Naive B cell (primary cell): Measurements from ENCODE around the gene KCTD2. TPM values are rescaled to one million over a fixed set of nuclear protein-coding genes. Genes with fewer than 3 reads are reported as not detected.

ENCODE experiments used
- ATAC-seq, 2 donors: fragments of 150-1000 bp; cut with Tn5 transposase; 2 replicates each; pipeline ENCODE4 v1.10.0; 2021; ENCODE audit warnings: low read depth in 2 of 2, mild to moderate bottlenecking in 2 of 2, moderate library complexity in 2 of 2
- DNase-seq: peaks from one replicate; pipeline ENCODE4 v3.0.0; 2022
- H3K27ac Mint-ChIP-seq, 6 donors: one replicate each; pipeline ENCODE4 v1.8.0; 2020 to 2022; ENCODE audit warnings: mild to moderate bottlenecking in 6 of 6, mixed read lengths in 6 of 6, moderate library complexity in 5 of 6, inconsistent platforms in 2 of 6
- H3K27me3 Mint-ChIP-seq, 3 donors: one replicate each; pipeline ENCODE4 v1.8.0; 2021 to 2022; ENCODE audit warnings: mixed read lengths in 3 of 3, mild to moderate bottlenecking in 1 of 3
- H3K36me3 Mint-ChIP-seq, 2 donors: one replicate each; pipeline ENCODE4 v1.8.0; 2020 to 2022; ENCODE audit warnings: mixed read lengths in 2 of 2, inconsistent platforms in 1 of 2, mild to moderate bottlenecking in 1 of 2
- H3K4me1 Mint-ChIP-seq, 3 donors: one replicate each; pipeline ENCODE4 v1.8.0; 2020 to 2022; ENCODE audit warnings: mixed read lengths in 3 of 3, inconsistent platforms in 1 of 3, mild to moderate bottlenecking in 1 of 3, moderate library complexity in 1 of 3
- H3K4me3 Mint-ChIP-seq, 8 donors: one replicate each; pipeline ENCODE4 v1.8.0; 2020 to 2022; ENCODE audit warnings: mild to moderate bottlenecking in 8 of 8, mixed read lengths in 8 of 8, moderate library complexity in 8 of 8, inconsistent platforms in 2 of 8
- H3K9me3 Mint-ChIP-seq, 7 donors: one replicate each; pipeline ENCODE4 v1.8.0; 2020 to 2022; ENCODE audit warnings: mixed read lengths in 7 of 7, mild to moderate bottlenecking in 5 of 7, inconsistent platforms in 2 of 7, moderate library complexity in 1 of 7
- polyA plus RNA-seq, 6 donors: library from polyadenylated mRNA; unstranded; fragments of 300-500 nt; fragmentation: Illumina TruSeq; gene quantifications; one replicate each; pipeline ENCODE4 v1.2.3, GENCODE V29; 2021; ENCODE audit warnings: low read depth in 6 of 6

Gene KCTD2
- polyA plus RNA-seq, 6 donors from 2014 or later: 2.9 to 9.8 (median 4.8) TPM

DNA sequence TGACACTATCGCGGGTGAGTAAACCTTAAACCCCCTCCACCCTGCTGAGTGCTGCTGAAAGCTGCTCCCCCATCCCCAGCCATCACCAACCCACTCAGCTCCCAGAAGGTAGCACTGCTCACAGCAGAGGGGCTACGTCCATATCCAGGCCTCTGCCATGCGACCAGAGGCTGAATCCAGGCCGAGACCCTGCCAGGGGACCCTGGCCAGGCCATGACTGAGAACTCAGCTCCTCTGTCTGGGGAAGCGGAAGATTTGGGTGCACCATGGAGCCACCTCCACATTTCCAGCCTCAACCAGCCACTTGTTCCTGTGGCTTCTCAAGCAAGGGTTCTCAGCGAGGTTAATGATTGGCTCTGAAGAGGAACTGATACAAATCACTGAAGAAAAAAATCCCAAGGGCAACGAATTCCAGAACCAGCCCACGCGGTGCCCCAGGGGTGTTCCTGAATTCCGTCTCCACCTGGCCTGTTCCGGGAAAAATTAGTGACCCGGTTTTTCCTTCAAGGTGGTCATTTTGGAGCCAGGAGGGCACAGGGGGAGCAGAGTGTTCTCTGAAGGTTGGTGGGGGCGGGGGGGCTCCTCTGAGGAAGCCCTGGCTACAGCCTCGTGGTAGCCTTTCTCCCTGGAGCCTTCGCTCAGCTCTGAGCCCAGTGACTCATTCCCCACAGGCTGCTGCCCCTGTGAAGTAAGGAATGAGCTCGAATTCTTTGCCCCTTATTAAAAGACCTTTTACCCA, 31.4 kb downstream of the KCTD2 start:
- peaks cover 0 to 16% (median 15%) of the 10 kb centered on the region in 3 donors for H3K27me3 Mint-ChIP-seq
- ATAC-seq (peak; percentile 34 to 46), DNase-seq (no peak)
- H3K9me3 Mint-ChIP-seq: no peaks in the 10 kb centered on the region
- peaks cover 6 to 23% (median 18%) of the 10 kb centered on the region in 3 donors for H3K4me1 Mint-ChIP-seq
- no peaks in the 10 kb centered on the region for H3K36me3 Mint-ChIP-seq
- peak overlapping the region in 1 of 6 donors; percentile 79 for H3K27ac Mint-ChIP-seq
- H3K4me3 Mint-ChIP-seq: peak overlapping the region in 7 of 8 donors; percentile 57 to 89 (median 80)

GRCh38 chr17:75079023-75079373, 32.0 kb downstream of the KCTD2 start:
- Mint-ChIP-seq H3K4me3 (peak overlapping the region in 7 of 8 donors; percentile 15 to 85 (median 35)), H3K9me3 (no peaks in the 10 kb centered on the region), H3K27ac (no peak overlapping the region), H3K36me3 (no peaks in the 10 kb centered on the region), H3K27me3 (peaks cover 3 to 16% (median 15%) of the 10 kb centered on the region in 3 donors), H3K4me1 (peaks cover 6 to 23% (median 18%) of the 10 kb centered on the region in 3 donors)
- DNase-seq (no peak), ATAC-seq (no peak)

DNA sequence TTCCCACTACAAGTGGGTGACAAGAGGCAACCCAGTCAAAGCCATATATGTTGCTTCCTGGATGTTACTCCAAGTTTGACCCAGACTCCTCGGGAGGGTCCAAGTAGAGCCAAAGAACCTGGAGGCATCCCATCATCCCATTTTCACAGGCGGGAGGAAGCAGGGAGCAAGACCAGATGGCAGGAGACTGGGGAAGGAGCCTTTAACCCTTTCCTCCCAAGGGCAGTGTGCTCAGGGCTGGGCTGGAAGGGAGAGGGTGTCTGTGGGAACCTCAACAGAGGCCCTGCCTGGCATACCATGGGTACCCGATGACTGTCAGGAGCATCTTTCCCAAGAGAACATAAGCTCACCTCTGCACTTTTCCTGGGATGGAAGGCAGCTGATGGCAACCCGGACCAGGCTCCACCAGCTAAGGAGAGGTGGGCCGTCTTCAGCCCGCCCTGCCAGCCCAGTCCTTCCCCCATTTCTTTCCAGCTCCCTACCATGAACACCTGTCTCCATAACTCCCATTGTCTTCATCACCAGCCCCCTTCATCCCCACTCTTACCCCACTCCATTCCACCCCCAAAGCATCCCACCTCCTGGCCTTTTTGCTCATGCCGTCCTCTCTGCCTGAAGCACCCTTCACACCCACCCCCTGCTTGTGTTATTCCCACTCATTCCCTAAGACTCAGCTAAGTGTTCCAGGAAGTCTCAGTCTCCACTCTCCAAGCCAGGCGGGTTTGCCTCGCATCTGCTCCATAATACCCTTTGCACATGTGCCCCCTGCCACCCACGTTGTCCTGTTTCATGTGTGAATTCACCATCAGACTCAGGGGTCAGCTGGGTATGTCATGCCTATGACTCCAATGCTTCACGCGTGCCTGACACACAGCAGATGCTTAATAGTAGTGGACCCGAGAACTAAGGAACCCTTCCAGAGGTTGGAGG, 34.9 kb downstream of the KCTD2 start:
- Mint-ChIP-seq H3K36me3 (no peaks in the 10 kb centered on the region), H3K27me3 (peaks cover 4 to 22% (median 16%) of the 10 kb centered on the region in 3 donors), H3K4me1 (peaks cover 15 to 26% (median 25%) of the 10 kb centered on the region in 3 donors), H3K9me3 (no peaks in the 10 kb centered on the region), H3K4me3 (peak overlapping the region in 1 of 8 donors; percentile 18), H3K27ac (peak overlapping the region in 1 of 6 donors; percentile 26)
- DNase-seq (no peak), ATAC-seq (no peak)

DNA sequence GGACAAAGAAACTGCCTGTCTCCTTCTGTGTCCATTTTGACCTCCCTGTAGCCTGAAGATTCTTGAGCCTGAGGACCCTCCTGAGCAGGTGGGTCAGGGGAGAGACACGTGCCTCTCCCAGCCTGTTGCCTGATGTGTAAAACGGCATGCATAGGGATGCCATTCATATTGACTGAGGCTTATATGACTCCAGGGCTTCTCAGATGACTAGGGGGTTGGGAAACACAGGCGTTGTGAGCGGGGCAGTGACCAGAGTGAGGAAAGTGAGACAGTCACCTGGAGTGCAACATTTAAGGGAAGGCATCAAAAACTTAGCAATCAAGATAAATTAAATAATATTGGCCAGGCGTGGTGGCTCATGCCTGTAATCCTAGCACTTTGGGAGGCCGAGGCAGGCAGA, 35.7 kb downstream of the KCTD2 start:
- Mint-ChIP-seq H3K36me3 (no peaks in the 10 kb centered on the region), H3K4me1 (peaks cover 10 to 29% (median 19%) of the 10 kb centered on the region in 3 donors), H3K4me3 (no peak overlapping the region), H3K27me3 (peaks cover 4 to 23% (median 16%) of the 10 kb centered on the region in 3 donors), H3K27ac (peak overlapping the region in 1 of 6 donors; percentile 63), H3K9me3 (no peaks in the 10 kb centered on the region)
- DNase-seq (no peak), ATAC-seq (no peak)

DNA sequence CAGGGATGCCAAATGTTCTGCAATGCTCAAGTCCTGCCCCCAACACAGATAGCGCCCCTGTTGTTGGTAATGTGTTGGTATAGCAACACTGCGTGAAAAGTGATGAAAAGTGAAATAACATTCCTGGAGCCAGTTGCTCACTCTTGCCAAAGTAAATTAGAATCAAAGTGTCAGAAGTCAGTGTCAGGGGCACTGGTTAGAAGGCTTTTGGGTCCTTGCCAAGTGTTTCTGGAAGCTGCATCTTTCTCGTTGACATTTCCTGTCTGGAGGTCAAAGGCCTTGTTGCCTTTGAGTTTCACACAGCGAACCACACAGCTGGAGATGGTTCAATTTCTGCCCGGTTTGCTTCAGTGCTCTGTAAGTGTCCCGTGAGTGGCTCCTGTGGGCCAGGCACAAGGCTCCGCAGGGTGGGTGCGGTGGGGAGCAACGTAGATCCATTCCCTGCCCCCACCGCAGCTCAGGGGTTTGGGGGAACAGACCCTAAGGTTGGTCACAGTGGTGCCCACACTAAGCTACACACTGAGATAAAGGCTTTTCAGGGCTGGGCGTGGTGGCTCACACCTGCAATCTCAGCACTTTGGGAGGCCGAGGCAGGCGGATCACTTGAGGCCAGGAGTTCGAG, 37.1 kb downstream of the KCTD2 start:
- Mint-ChIP-seq H3K27ac (no peak overlapping the region), H3K36me3 (no peaks in the 10 kb centered on the region), H3K27me3 (peaks cover 4 to 23% (median 16%) of the 10 kb centered on the region in 3 donors), H3K9me3 (no peaks in the 10 kb centered on the region), H3K4me3 (peak overlapping the region in 2 of 8 donors; percentile 5 to 74), H3K4me1 (peaks cover 9 to 23% (median 11%) of the 10 kb centered on the region in 3 donors)
- DNase-seq: no peak
- no peak for ATAC-seq

DNA sequence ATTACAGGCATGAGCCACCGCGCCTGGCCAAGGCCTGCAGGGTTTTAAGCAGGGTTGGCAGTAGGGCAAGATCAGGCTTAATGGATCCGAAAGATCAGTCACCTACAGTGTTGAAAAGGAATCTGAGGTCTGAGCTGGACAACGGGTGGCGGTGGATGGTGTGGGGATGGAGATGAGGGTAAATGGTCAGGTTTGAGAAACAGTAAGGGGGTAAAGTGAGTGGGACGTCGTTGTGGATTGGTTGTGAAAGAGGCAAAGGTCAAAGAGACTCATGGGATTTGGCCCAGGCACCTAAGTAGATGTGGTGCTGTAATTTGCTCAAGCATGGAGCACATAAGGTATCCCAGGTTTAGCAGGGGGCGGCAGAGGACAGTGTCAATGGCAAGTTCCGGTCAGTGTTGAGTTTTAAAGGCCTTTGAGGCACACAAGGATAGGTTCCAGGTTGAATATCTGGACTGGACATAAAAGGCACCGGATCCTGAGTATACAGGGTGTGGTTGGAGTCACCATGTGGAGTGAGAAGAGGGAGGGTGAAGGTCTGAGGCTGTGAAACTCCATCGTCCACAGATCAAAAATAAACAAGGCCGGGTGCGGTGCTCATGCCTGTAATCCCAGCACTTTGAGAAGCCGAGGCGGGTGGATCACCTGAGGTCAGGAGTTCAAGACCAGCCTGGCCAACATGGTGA, 39.6 kb downstream of the KCTD2 start:
- no peaks in the 10 kb centered on the region for H3K36me3 Mint-ChIP-seq
- H3K4me1 Mint-ChIP-seq: peaks cover 7 to 22% (median 11%) of the 10 kb centered on the region in 3 donors

GRCh38 chr17:75087182-75087557, 40.1 kb downstream of the KCTD2 start:
- no peak for DNase-seq
- H3K27me3 Mint-ChIP-seq: peaks cover 4 to 18% (median 9%) of the 10 kb centered on the region in 3 donors
- ATAC-seq: peak in 1 of 2 donors; percentile 7
- H3K36me3 Mint-ChIP-seq: no peaks in the 10 kb centered on the region
- peak overlapping the region in 2 of 6 donors; percentile 39 to 81 for H3K27ac Mint-ChIP-seq
- H3K9me3 Mint-ChIP-seq: no peaks in the 10 kb centered on the region
- H3K4me1 Mint-ChIP-seq: peaks cover 7 to 22% (median 11%) of the 10 kb centered on the region in 3 donors
- H3K4me3 Mint-ChIP-seq: peak overlapping the region; percentile 68 to 88 (median 82)

More for the DNA sequence above, 39.6 kb downstream of the KCTD2 start:
- peaks cover 4 to 19% (median 15%) of the 10 kb centered on the region in 3 donors for H3K27me3 Mint-ChIP-seq
- H3K4me3 Mint-ChIP-seq: peak overlapping the region; percentile 68 to 88 (median 82)
- H3K27ac Mint-ChIP-seq: peak overlapping the region in 5 of 6 donors; percentile 19 to 78 (median 53)
- no peak for ATAC-seq
- DNase-seq: no peak
- no peaks in the 10 kb centered on the region for H3K9me3 Mint-ChIP-seq

GRCh38 chr17:75087558-75088453, 40.8 kb downstream of the KCTD2 start, which contains the start of gene SLC16A5:
Gene SLC16A5, plus strand, starts transcription at chr17:75087954. Its CDS starts 5,683 bp downstream, at chr17:75093637.
- peak; percentile 31 for DNase-seq
- H3K4me1 Mint-ChIP-seq: peaks cover 7 to 22% (median 15%) of the 10 kb centered on the region in 3 donors
- H3K9me3 Mint-ChIP-seq: no peaks in the 10 kb centered on the region
- H3K27ac Mint-ChIP-seq: peak within 1 kb of the TSS; percentile 26 to 81 (median 72)
- H3K27me3 Mint-ChIP-seq: peaks cover 3 to 13% (median 4%) of the 10 kb centered on the region in 3 donors
- peak; percentile 67 to 71 for ATAC-seq
- H3K36me3 Mint-ChIP-seq: no peaks in the 10 kb centered on the region
- peak within 1 kb of the TSS; percentile 71 to 91 (median 83) for H3K4me3 Mint-ChIP-seq

DNA sequence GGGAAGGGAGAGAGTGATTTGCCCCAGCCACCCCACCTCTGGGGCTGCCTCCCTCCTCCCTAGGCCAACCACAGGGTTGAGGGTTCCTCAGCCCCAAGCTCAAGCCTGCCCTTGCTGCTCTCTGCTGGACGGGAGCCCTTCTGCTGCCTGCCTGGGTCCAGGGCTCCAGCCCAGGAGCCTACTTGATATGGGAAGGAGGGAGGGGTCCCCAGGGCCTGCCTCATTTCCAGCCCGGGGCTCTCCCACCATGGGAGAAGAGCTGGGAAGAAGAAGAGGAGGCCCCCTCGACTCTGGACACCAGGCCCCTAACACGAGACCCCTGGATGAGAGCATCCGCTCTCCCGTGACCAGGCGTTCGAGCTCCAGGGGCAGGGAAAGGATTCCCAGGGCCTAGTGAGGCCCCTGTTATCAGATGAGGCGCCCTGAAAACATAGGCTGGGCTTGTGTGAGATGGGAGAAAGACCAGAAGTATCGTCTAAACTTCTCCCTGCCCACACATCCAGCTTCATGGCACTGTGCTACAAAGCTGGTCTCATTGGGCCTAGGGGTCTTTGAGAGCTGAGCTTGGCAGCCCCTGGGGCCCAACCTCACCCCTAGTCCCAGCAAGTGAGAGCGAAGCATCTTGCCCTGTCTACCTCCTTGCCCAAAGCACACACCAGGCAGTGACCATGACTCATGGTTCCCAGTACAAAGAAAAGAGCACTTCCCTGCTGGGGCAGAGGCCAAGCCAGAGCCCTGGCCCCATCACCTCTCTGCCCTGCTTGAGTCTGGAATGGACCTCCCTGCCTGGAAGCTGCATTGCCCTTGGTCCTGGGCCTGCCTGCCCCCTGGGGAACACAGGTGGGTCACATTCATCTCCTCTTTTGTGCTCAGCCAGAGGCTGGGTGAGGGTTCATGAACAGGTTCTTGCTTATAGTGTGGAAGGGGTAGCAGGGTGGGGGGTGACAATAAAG, 41.7 kb downstream of the KCTD2 start:
- Mint-ChIP-seq H3K27ac (peak overlapping the region in 4 of 6 donors; percentile 26 to 75 (median 32)), H3K9me3 (no peaks in the 10 kb centered on the region), H3K27me3 (peaks cover 0 to 13% (median 4%) of the 10 kb centered on the region in 3 donors), H3K4me1 (peaks cover 7 to 22% (median 15%) of the 10 kb centered on the region in 3 donors), H3K36me3 (no peaks in the 10 kb centered on the region), H3K4me3 (peak overlapping the region; percentile 63 to 91 (median 82))
- ATAC-seq (peak; percentile 14 to 17), DNase-seq (no peak)

DNA sequence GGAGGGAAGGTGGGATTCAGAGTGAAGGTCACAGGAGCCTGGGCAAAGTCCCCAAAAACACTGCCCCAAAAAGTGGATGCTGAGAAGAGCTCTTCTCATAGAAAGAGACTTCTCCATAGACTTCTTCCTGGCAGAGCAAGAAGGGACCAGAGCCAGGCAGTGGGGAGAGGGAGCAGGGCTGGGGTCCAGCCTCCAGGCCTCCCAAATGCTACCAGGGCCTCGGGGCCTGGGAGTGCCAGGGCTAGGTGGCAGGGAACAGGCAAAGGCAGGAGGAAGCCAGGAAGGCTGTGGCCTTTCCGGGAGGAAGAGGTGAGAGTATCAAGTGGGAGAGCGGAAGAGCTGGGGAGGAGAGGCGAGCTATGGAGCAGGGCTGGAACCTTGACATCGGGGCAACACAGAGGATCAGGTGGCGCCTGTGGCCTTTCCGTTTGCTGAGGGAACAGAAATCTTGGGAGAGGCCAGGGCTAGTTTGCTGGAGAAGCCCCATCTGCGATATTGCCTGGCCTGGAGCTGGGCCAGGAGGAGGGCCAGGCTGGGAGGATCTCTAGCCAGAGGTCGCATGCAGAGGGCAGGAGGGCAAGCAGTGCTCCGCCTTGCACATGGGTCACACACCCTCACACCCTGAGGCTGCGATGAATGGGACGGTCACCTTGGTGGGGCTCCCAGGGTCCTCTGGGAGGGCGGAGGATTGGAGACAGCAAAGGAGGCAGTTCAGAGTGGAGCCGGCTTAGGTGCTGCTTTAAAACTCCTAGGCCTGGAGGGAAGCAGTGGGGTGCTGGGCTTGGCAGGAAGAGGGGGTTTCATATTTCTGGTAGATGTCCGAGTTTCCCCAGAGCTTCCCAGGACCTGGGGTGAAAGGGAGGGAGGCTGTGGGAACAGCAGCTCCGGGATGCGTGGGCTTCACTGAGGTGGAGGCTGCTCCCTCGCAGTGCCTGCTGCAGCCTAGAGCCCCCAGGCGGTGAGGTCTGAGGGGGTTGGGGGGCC, 44.1 kb downstream of the KCTD2 start:
- Mint-ChIP-seq H3K36me3 (no peaks in the 10 kb centered on the region), H3K27me3 (peaks cover 0 to 13% (median 0%) of the 10 kb centered on the region in 3 donors), H3K4me3 (peak overlapping the region in 1 of 8 donors; percentile 56), H3K27ac (peak overlapping the region in 3 of 6 donors; percentile 38 to 80 (median 60)), H3K4me1 (peaks cover 7 to 24% (median 12%) of the 10 kb centered on the region in 3 donors), H3K9me3 (no peaks in the 10 kb centered on the region)
- DNase-seq (no peak), ATAC-seq (no peak)
